Keratinocyte (primary cell): Measurements from ENCODE around the gene S100A12. TPM values are rescaled to one million over a fixed set of nuclear protein-coding genes. Genes with fewer than 3 reads are reported as not detected.

Experiments used
- DNase-seq: peaks from one replicate; pipeline ENCODE4 v3.0.0-alpha.2; 2011; ENCODE audit warnings: low read depth, missing footprints, low spot score
- FAIRE-seq: peaks from 2 replicates; lab custom pipeline; 2011; peaks lifted over from hg19 to GRCh38; lab: Jason Lieb, UNC
- H2AFZ ChIP-seq: 2 replicates; pipeline ENCODE4 v1.6.0; 2012; ENCODE audit warnings: low read length, control low read depth, inconsistent platforms; ENCODE audit not compliant: control insufficient read depth
- H3K27ac ChIP-seq: 2 replicates; pipeline ENCODE4 v1.5.1; 2011; ENCODE audit warnings: low read length; ENCODE audit not compliant: control insufficient read depth, insufficient read depth
- H3K27me3 ChIP-seq: 3 replicates; pipeline ENCODE4 v1.6.0; 2011; ENCODE audit warnings: low read length; ENCODE audit not compliant: control insufficient read depth, insufficient read depth; ENCODE audit errors: extremely low read depth
- H3K36me3 ChIP-seq, 2 experiments: 2 replicates in 1 of 2; 3 replicates in 1 of 2; pipeline ENCODE4 v1.5.1; 2011; ENCODE audit warnings: low read length in 2 of 2, mild to moderate bottlenecking in 1 of 2; ENCODE audit not compliant: control insufficient read depth in 2 of 2, insufficient read depth in 2 of 2; ENCODE audit errors: extremely low read depth in 1 of 2
- H3K4me1 ChIP-seq: 3 replicates; pipeline ENCODE4 v1.5.1; 2011; ENCODE audit warnings: low read length; ENCODE audit not compliant: control insufficient read depth, insufficient read depth; ENCODE audit errors: extremely low read depth
- H3K4me2 ChIP-seq: 3 replicates; pipeline ENCODE4 v1.6.0; 2011; ENCODE audit warnings: low read depth, low read length; ENCODE audit not compliant: control insufficient read depth, insufficient read depth; ENCODE audit errors: extremely low read depth
- H3K4me3 ChIP-seq, 3 experiments: fragments of 200-600 bp in 1 of 3; sonication (generic) in 1 of 3; 2 replicates in 2 of 3; 3 replicates in 1 of 3; pipeline ENCODE4 v1.5.1; 2011 to 2016; ENCODE audit warnings: low read length in 3 of 3, mild to moderate bottlenecking in 3 of 3, control low read depth in 2 of 3, inconsistent platforms in 1 of 3, low read depth in 1 of 3, mixed read lengths in 1 of 3, mixed run types in 1 of 3, moderate library complexity in 1 of 3; ENCODE audit not compliant: control insufficient read depth in 2 of 3, insufficient read depth in 2 of 3; ENCODE audit errors: extremely low read depth in 1 of 3
- H3K79me2 ChIP-seq: 2 replicates; pipeline ENCODE4 v1.6.0; 2012; ENCODE audit warnings: low read length; ENCODE audit not compliant: control insufficient read depth, insufficient read depth
- H3K9ac ChIP-seq: 3 replicates; pipeline ENCODE4 v1.6.0; 2011; ENCODE audit warnings: low read length; ENCODE audit not compliant: control insufficient read depth, insufficient read depth; ENCODE audit errors: extremely low read depth
- H3K9me1 ChIP-seq: 3 replicates; pipeline ENCODE4 v1.6.0; 2011; ENCODE audit warnings: low read length; ENCODE audit not compliant: control insufficient read depth, insufficient read depth; ENCODE audit errors: extremely low read depth
- H3K9me3 ChIP-seq: 2 replicates; pipeline ENCODE4 v1.5.1; 2012; ENCODE audit warnings: low read depth, low read length; ENCODE audit not compliant: control insufficient read depth
- H4K20me1 ChIP-seq: 3 replicates; pipeline ENCODE4 v1.6.0; 2011; ENCODE audit warnings: low read length; ENCODE audit not compliant: control insufficient read depth, insufficient read depth; ENCODE audit errors: extremely low read depth
- EZH2 ChIP-seq: IDR thresholded peaks from one replicate; pipeline ENCODE4 v1.6.1; 2012; ENCODE audit warnings: inconsistent platforms, mild to moderate bottlenecking, low read length, moderate library complexity
- dilution Hi-C: fragments of 300-500 bp; cut with MboI; formaldehyde crosslinking; loops from one replicate; pipeline ENCODE4 v1.7.0; 2020; ENCODE audit warnings: low sequenced_read_pairs; ENCODE audit not compliant: extremely low pct_ligation_motif_present
- polyA plus RNA-seq, 5 experiments: library from polyadenylated mRNA; depleted of rRNA in 3 of 5; stranded (reverse) in 3 of 5; stranded (forward) in 1 of 5; unstranded in 1 of 5; fragments of >200 nt; gene quantifications; 1 replicate in 1 of 5; 2 replicates in 3 of 5; 3 replicates in 1 of 5; pipeline versions ENCODE4 v1.2.1 to v1.2.3, GENCODE V29; 2011 to 2012; ENCODE audit warnings: missing spikeins in 2 of 5, low read depth in 1 of 5, low replicate concordance in 1 of 5
- TF ChIP-seq, protein P1 (sequence below), 3 experiments: IDR thresholded peaks in 1 of 3; conservative IDR thresholded peaks in 1 of 3; optimal IDR thresholded peaks in 1 of 3; 2 replicates in 2 of 3; 3 replicates in 1 of 3; pipeline versions ENCODE3 to v1.5.1; 2011; ENCODE audit warnings: low read length in 3 of 3, mild to moderate bottlenecking in 3 of 3, moderate library complexity in 2 of 3, control low read depth in 1 of 3, inconsistent platforms in 1 of 3; ENCODE audit not compliant: insufficient read depth in 2 of 3; ENCODE audit errors: extremely low read depth in 1 of 3

S100A12 gene
- polyA plus RNA-seq, 1 donor (not counting 4 experiments of a cell fraction or from before 2014, with no cell fraction given), result 1.5 TPM

DNA sequence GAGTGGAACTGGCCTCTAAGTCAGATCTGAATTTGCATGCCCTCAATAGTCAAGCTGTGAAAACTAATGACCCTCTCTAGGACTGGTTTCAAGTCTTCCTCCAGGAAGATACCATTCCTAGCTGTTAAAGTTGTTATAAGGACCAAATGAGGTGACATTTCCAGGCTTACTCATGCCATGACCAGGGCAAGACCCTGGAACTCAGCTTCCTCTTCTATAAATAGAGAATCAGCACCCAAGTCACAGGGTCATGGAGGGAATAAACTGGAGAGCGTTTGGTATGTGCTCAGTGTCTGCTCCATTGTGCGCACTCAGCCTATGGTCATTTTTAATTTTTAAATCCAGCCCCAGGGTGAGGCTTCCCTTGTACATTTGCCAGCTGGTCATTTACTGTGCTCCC lies 15.2 kb downstream of the S100A12 start:
- Histone ChIP-seq H3K4me2 (no peak overlapping the region), H3K79me2 (no peaks in the 10 kb centered on the region), H3K4me1 (peaks cover 29% of the 10 kb centered on the region), H4K20me1 (no peaks in the 10 kb centered on the region), H3K4me3 (no peak overlapping the region), H2AFZ (no peak overlapping the region), H3K27me3 (no peaks in the 10 kb centered on the region), H3K27ac (no peak overlapping the region), H3K9me3 (no peaks in the 10 kb centered on the region), H3K9ac (no peak overlapping the region), H3K36me3 (no peaks in the 10 kb centered on the region), H3K9me1 (no peaks in the 10 kb centered on the region)
- no peak for TF ChIP-seq EZH2
- TF ChIP-seq, protein P1, sequence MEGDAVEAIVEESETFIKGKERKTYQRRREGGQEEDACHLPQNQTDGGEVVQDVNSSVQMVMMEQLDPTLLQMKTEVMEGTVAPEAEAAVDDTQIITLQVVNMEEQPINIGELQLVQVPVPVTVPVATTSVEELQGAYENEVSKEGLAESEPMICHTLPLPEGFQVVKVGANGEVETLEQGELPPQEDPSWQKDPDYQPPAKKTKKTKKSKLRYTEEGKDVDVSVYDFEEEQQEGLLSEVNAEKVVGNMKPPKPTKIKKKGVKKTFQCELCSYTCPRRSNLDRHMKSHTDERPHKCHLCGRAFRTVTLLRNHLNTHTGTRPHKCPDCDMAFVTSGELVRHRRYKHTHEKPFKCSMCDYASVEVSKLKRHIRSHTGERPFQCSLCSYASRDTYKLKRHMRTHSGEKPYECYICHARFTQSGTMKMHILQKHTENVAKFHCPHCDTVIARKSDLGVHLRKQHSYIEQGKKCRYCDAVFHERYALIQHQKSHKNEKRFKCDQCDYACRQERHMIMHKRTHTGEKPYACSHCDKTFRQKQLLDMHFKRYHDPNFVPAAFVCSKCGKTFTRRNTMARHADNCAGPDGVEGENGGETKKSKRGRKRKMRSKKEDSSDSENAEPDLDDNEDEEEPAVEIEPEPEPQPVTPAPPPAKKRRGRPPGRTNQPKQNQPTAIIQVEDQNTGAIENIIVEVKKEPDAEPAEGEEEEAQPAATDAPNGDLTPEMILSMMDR (optimal IDR thresholded peaks at IDR 0.05 in 1 of 3, IDR thresholded peaks at IDR 0.05 in 1 of 3, conservative IDR thresholded peaks at IDR 0.05 in 1 of 3; ENCODE audit: extremely low read depth in 1 of 3, insufficient read depth in 2 of 3, low read length in 3 of 3), result no peak
- DNase-seq (no peak), FAIRE-seq (no peak)
- dilution Hi-C loops, result no loop called here

DNA sequence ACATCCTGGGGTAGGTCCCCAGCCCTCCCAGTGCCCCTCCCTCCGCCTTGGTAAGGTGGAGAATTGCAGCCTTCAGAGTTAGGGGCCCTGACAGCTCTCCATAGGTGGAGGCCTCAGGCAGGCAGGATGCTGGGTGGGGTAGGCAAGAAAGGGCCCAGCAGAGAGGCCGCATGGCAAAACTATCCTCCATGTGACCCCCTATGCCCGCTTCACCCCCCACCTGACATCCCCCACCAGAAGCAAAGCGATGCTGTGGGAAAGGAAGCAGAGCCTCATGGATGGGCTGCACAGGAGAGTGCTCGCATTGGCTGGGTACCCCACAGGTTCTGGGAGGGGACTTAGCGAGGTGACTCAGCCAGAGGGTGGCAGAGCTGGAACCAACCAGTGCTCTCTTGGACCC lies 16.2 kb downstream of the S100A12 start:
- DNase-seq, result no peak
- Histone ChIP-seq H3K27me3 (no peaks in the 10 kb centered on the region), H3K4me2 (no peak overlapping the region), H3K36me3 (no peaks in the 10 kb centered on the region), H3K79me2 (no peaks in the 10 kb centered on the region), H2AFZ (no peak overlapping the region), H3K9ac (no peak overlapping the region), H4K20me1 (no peaks in the 10 kb centered on the region), H3K9me3 (no peaks in the 10 kb centered on the region), H3K4me1 (peaks cover 19% of the 10 kb centered on the region), H3K4me3 (no peak overlapping the region), H3K27ac (no peak overlapping the region), H3K9me1 (no peaks in the 10 kb centered on the region)
- FAIRE-seq, result no peak
- no peak for TF ChIP-seq EZH2
- TF ChIP-seq, protein P1 (optimal IDR thresholded peaks at IDR 0.05 in 1 of 3, IDR thresholded peaks at IDR 0.05 in 1 of 3, conservative IDR thresholded peaks at IDR 0.05 in 1 of 3; ENCODE audit: extremely low read depth in 1 of 3, insufficient read depth in 2 of 3, low read length in 3 of 3), result no peak
- dilution Hi-C loops, result loop anchor here (10.0 kb wide), 2 partner anchors 46 to 146 kb away; no protein-coding TSS in a partner anchor
